Non-pigmented ciliary epithelial cell (primary cell): Measurements from ENCODE around the gene IPO13.
A peak's percentile ranks its signal among the peaks of the same experiment; 100 is the strongest.

Source experiments
- DNase-seq: peaks from one replicate; pipeline ENCODE4 v3.0.0-alpha.2; 2010; ENCODE audit warnings: low read depth

The IPO13 gene

DNA sequence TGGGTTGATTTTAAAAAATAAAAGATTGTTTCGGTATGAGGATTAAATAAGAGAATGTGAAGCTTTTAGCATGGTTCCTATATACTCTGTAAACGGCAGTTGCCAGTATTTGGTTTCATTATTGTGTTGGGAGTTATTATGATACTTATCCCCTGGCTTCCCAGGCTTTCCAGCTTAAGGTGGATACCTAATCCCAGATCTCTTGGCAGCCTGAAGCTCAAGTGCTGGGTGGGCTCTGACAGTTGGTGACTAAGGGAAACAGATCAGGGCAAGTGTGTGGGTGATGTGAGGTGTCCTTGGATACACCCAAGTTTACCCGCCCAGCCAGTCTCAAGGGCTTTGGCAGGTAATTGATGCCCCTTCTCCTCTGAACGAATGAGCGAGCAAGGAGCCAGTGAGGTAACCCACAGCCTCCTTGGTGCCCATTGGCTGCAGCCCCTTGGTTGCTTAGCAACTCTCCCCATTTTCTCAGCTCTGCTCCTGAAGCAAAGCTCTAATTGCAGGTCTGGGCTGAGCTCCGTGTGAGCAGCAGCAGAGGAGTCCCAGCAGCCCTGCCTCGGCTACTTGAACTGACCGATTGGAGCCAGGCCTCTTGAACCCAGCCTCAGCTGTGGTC, 6.1 kb downstream of the IPO13 start:
- DNase-seq = no peak

DNA sequence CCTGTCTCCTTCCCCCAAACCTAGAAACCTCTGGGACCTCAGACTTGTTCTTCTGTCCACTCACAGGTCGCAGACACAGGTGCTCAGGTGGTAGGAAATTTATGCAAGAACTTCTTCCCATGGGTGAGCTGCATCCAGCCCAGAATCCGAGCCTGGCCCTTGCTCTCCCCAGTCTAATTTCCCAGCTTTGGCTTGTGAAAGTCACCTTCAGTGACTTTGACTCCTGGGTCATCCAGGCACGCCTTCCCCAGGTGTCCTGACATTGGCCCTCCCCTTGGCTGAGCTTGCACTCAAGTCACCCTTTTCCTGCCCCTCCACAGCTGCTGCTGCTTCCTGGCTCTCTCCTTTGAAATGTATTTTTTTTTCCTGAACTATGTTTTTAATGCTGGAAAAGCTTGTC, 6.6 kb downstream of the IPO13 start:
- no peak for DNase-seq

- no peak for DNase-seq
Observed at GRCh38 chr1:43954036-43954435, 7.3 kb downstream of the IPO13 start.

DNA sequence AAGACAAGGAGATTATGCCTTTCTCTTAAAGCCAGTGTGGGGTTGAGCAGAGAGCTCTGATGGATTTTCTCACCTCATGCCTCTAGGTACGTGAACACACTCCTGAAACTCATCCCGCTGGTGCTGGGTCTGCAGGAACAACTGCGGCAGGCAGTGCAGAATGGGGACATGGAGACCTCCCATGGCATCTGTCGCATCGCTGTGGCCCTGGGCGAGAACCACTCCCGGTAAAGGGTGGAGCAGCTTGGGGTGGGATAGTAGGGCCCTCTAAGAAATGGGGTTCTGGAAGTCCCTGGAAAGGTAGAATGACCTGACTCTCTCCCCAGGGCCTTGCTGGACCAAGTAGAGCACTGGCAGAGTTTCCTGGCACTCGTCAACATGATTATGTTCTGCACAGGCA, 9.5 kb downstream of the IPO13 start:
- DNase-seq = no peak

DNA sequence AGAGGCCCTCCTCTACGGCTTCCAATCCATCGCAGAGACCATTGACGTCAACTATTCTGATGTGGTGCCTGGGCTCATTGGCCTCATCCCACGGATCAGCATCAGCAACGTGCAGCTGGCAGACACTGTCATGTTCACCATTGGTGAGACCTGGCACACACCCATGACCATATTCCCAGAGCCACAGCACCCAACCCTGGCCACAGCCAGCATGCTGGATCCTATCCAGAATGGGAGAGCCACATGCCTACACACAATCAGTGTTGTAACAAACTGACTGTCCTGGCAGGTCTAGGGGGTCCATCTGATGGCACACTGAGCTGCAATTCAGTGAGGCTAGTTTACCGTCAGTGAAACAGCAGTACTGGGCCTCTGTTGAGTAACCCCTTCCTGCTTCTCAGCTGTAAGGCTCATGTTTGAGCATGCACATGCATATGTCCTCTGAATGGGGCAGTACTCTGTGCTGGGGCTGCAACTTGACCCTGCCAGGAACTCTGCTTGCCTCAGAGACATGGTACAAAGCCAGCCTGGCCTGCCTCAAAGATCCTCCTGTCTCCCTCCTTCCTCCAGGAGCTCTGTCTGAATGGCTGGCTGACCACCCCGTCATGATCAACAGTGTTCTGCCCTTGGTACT, 10.8 kb downstream of the IPO13 start:
- DNase-seq = no peak

- DNase-seq = no peak
Observed at GRCh38 chr1:43958351-43959255, 11.9 kb downstream of the IPO13 start.

DNA sequence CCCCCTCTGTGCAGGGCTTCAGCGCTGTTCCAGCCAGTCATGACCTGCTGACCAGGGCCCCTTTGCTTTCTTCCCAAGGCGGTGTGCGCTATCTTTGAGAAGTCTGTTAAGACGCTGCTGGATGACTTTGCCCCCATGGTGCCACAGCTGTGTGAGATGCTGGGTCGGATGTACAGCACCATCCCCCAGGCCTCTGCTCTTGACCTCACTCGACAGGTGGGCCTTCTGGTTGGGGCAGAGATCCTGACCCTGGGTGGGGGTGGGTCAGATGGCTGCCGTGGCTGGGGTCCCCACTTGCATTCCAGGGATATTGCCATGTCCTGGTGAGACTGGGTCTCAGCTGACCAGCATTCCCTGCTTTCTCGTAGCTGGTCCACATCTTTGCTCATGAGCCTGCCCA, 14.0 kb downstream of the IPO13 start:
- DNase-seq = no peak

- DNase-seq = no peak
Observed at GRCh38 chr1:43961692-43962091, 14.9 kb downstream of the IPO13 start.

GRCh38 chr1:43962324-43962723, 15.6 kb downstream of the IPO13 start:
- DNase-seq = no peak

GRCh38 chr1:43963006-43963405, 16.3 kb downstream of the IPO13 start:
- DNase-seq = no peak

- DNase-seq = no peak
Observed at GRCh38 chr1:43963890-43964289, 17.1 kb downstream of the IPO13 start.

DNA sequence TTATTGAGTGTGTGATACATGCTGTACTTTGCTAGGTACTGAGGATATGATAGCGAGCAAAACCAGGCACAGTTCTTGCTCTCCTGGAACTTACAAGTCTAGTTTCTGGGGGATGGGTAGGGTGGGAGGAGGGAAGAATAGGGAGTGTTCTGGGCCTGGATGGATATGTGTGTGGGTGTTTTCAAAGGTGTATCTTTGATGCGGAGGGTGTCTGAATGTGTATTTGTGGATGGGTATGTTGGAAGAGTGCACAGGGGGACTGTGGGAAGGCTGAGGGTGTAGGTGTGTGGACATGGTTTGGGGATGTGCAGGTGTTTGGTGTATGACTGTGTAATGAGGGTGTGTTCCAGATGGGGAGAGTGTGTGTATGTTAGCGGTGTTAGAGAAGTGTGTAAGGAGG, 18.6 kb downstream of the IPO13 start:
- DNase-seq = no peak

GRCh38 chr1:43968348-43968948, 21.7 kb downstream of the IPO13 start:
- DNase-seq = no peak

GRCh38 chr1:43969416-43969745, 22.6 kb downstream of the IPO13 start:
- DNase-seq = no peak

DNA sequence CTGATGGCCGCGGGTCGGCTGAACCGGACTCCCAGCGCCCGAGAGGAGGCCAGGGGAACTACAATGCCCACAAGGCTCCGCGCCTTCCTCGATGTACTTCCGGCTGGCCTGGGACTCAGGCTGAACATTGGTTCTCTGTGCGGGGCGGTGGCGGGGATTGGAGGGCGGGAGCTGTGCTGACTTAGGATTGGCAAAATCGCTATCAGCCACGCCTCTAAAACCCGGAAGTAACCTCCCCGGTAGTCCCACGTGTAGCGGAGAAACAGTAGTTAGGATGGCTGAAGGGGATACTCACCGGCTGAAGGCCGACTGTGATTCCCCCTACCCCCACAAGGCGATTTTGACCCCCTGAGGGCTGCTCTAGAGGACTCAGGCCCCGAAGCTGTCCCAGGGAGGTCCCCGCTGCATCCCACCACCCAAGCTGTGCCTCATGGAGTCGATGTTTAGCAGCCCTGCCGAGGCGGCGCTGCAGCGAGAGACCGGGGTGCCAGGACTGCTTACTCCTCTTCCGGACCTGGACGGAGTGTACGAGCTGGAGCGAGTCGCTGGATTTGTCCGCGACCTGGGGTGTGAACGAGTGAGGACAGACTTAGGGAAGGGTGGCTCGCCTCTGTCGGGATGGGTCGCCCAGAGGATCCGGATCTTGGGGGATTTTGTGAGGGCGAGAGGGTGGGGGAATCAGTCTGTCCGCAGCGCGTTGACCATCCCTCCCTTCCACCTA, 23.2 kb downstream of the IPO13 start, which contains the start of gene DPH2:
Gene DPH2, plus strand, starts transcription at position 265 of the 721 bp plus-strand sequence. Its CDS starts 166 bp downstream, at position 431.
- peak; percentile 93 for DNase-seq

- DNase-seq = no peak
Observed at GRCh38 chr1:43970502-43970901, 23.8 kb downstream of the IPO13 start.

- DNase-seq = no peak
Observed at GRCh38 chr1:43970911-43971310, 24.2 kb downstream of the IPO13 start.

DNA sequence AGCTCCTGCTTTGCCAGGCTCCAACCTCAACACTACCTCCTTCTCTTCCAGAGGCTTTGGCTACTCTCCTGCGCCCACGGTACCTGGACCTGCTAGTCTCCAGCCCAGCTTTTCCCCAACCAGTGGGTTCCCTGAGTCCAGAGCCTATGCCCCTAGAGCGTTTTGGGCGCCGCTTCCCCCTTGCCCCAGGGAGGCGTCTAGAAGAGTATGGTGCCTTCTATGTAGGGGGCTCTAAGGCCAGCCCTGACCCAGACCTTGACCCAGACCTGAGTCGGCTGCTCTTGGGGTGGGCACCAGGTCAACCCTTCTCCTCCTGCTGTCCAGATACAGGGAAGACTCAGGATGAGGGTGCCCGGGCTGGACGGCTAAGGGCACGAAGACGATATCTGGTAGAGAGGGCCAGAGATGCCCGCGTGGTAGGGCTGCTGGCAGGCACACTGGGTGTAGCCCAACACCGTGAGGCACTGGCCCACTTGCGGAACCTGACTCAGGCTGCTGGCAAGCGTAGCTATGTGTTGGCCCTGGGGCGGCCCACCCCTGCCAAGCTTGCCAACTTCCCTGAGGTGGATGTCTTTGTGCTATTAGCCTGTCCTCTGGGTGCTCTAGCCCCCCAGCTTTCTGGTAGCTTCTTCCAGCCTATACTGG, 24.7 kb downstream of the IPO13 start:
- no peak for DNase-seq

DNA sequence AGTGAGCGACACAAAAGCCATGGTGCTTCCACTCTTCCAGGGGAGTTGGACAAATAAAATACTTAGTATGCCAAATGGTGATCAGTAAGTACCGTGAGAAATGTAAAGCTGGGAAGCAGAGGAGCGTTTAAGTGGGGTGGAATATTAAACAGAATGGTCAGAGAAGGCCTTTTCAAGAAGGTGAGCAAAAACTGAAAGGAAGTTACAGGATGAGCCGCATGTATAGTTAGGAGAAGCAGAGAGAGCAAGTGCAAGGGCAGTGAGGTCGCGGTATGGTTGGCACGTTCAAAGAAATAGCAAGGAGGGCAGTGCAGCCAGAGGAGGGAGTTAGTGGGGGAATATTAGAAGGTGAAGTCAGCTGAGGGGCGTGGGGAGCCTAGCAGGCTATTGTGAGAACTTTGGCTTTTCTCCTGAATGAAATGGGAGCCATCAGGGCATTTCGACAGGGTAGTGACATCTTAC, 27.3 kb downstream of the IPO13 start:
- DNase-seq = no peak

DNA sequence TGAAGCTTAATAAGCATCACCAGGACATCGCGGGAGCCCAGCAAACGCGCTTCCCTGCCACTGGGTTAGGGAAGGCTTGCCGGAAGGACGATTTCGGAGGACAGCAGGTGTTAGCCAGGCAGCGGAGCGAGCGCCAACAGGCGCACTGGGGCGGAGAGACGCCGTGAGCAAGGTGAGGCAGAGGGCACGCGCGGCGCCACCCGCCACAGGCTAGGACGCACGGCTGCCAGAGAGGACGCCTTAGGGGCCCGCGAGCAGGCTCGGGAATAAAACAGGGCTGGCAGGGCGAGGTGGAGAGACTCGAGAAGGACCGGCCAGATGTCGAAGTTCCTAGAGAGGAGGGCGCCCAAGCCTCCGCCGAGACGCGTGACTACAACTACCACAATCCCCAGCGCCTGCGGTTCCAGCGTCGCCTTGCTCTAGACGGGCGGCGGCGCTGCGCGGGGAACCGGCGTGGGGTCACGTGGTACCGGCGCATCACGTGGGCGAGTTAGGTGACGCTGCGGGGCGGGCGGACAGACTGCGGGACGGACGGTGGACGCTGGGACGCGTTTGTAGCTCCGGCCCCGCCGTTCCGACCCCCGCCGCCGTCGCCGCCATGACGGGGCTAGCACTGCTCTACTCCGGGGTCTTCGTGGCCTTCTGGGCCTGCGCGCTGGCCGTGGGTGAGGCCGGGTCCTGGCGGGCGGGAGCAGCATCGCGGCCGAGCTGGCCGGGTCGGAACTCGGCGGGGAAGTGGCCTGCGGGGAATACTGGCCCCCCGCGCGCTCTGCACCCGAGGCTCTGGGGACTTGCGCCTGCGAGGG, 27.9 kb downstream of the IPO13 start, which contains the start of gene ATP6V0B:
Gene ATP6V0B, plus strand, starts transcription at position 518 of the 806 bp plus-strand sequence. Its CDS starts 81 bp downstream, at position 599.
- peak; percentile 63 for DNase-seq
